WTC11 (cell line): ENCODE data around the gene LRRC37A2. TPM values are rescaled to one million over a fixed set of nuclear protein-coding genes. Genes with fewer than 3 reads are reported as not detected.
"Not testable (repeated sequence)": the region's sequence is repeated elsewhere in the genome, so short reads cannot be mapped to it uniquely, and the experiment has no call there.

Source experiments
- ATAC-seq: fragments of 200-7000 bp; cut with Tn5 transposase; 2 replicates; pipeline ENCODE4 v1.10.0; 2021; ENCODE audit warnings: mild to moderate bottlenecking, moderate library complexity
- CTCF ChIA-PET: fragments of 300-600 bp; sonication (Branson Sonifier 250); formaldehyde crosslinking; loops from one replicate; lab custom pipeline; 2021; ENCODE audit warnings: antibody characterized with exemption; lab: Charles Lee
- POLR2A ChIA-PET: fragments of 350-600 bp; sonication (Branson Sonifier 250); formaldehyde crosslinking; loops from one replicate; lab custom pipeline; 2021; ENCODE audit warnings: antibody characterized with exemption; lab: Charles Lee
- DNase-seq: peaks from one replicate; pipeline ENCODE4 v3.0.0; 2021; ENCODE audit warnings: low spot score
- H3K27ac Mint-ChIP-seq: 2 replicates; pipeline ENCODE4 v1.8.0; 2021; ENCODE audit warnings: mixed read lengths
- H3K27me3 Mint-ChIP-seq: 2 replicates; pipeline ENCODE4 v1.8.0; 2021; ENCODE audit warnings: low read depth, mild to moderate bottlenecking, moderate library complexity, mixed read lengths
- H3K36me3 Mint-ChIP-seq: 2 replicates; pipeline ENCODE4 v1.8.0; 2021; ENCODE audit warnings: mixed read lengths
- H3K4me1 Mint-ChIP-seq: 2 replicates; pipeline ENCODE4 v1.8.0; 2022; ENCODE audit warnings: mixed read lengths
- H3K4me3 Mint-ChIP-seq: 2 replicates; pipeline ENCODE4 v1.8.0; 2021; ENCODE audit warnings: mild to moderate bottlenecking, moderate library complexity, mixed read lengths
- H3K9me3 Mint-ChIP-seq: 2 replicates; pipeline ENCODE4 v1.8.0; 2021; ENCODE audit warnings: mixed read lengths
- total RNA-seq: library from RNA; stranded (reverse); gene quantifications from 3 replicates; pipeline ENCODE4 v1.2.3, GENCODE V29; 2021

LRRC37A2 gene
- total RNA-seq, 1 experiment from 2014 or later: 4.6 TPM

GRCh38 chr17:46603125-46603524, 90.9 kb downstream of the LRRC37A2 start:
- DNase-seq, POLR2A ChIA-PET, CTCF ChIA-PET, H3K4me1 Mint-ChIP-seq, H3K27me3 Mint-ChIP-seq, H3K27ac Mint-ChIP-seq, H3K36me3 Mint-ChIP-seq, ATAC-seq, H3K4me3 Mint-ChIP-seq, H3K9me3 Mint-ChIP-seq: not testable (repeated sequence)

Other genes with a start within 250 kb of the LRRC37A2 start
- 0.69 to 0.83 TPM (median 0.78 TPM) in 3 replicates for gene LRRC37A, start 217.3 kb upstream of the LRRC37A2 start, total RNA-seq
- gene ARL17B, start 150.7 kb upstream of the LRRC37A2 start, total RNA-seq: 24.0 to 29.5 TPM (median 28.3 TPM) in 3 replicates
- 19.8 to 26.8 TPM (median 21.6 TPM) in 3 replicates for gene ARL17A, start 67.2 kb downstream of the LRRC37A2 start, total RNA-seq
- gene NSF, start 78.2 kb downstream of the LRRC37A2 start, total RNA-seq: 21.2 to 23.0 TPM (median 22.2 TPM) in 3 replicates